ENCODE results near the gene ATPAF1.
"Not testable (repeated sequence)": the region's sequence is repeated elsewhere in the genome, so short reads cannot be mapped to it uniquely, and the experiment has no call there.

The ATPAF1 gene

DNA sequence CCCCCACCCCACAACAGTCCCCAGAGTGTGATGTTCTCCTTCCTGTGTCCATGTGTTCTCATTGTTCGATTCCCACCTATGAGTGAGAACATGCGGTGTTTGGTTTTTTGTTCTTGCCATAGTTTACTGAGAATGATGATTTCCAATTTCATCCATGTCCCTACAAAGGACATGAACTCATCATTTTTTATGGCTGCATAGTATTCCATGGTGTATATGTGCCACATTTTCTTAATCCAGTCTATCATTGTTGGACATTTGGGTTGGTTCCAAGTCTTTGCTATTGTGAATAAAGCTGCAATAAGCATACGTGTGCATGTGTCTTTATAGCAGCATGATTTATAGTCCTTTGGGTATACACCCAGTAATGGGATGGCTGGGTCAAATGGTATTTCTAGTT lies 17.0 kb downstream of the ATPAF1 start:
- not testable (repeated sequence) for DNase-seq (ENCODE audit: low read depth in 4 of 4, low spot score in 1 of 4)

DNA sequence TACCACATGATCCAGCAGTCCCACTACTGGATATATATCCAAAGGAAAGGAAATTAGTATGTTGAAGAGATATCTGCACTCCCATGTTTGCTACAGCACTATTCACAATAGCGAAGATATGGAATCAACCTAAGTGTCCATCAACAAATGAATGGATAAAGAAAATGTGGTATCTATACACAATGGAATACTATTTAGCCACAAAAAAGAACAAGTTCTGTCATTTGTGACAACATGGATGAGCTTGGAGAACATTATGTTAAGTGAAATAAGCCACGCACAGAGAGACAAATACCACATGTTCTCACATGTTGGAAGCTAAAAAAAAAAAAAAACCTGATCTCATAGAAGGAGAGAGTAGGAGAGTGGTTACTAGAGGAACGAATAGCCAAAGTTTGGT lies 17.7 kb downstream of the ATPAF1 start:
- no peak for DNase-seq (ENCODE audit: low read depth in 4 of 4, low spot score in 1 of 4)

DNA sequence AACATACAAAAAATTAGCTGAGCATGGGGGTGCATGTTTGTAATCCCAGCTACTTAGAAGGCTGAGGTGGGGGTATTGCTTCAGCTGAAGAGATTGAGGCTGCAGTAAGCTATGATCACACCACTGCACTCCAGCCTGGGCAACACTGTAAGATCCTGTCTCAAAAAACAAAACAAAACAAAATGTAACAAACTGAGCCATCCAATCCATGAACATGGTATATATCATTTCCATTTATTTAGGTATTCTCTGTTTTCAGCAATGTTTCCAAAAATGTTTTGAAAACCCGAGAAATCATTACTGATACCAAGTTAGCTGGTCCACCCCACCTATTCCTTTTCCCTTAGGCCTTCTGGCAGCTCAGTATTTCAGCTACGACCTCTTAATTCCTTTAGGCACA lies 18.4 kb downstream of the ATPAF1 start:
- no peak for DNase-seq (ENCODE audit: low read depth in 4 of 4, low spot score in 1 of 4)

DNA sequence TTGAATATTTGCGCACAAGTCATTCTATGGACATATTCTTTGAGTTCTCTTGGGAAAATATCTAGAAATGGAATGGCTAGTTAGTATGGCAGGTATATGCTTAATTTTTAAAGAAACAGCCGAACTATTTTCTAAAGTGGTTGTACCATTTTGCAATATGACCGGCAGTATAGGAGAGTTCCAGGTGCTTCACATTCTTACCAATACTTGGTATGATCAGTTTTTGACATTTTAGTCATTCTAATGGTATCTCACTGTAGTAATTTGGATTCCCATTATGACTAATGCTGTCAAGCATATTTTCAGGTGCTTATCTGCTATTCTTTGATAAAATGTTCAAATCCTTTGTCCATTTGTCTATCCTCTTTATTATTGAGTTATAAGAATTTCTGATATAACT lies 20.6 kb downstream of the ATPAF1 start:
- no peak for DNase-seq (ENCODE audit: low read depth in 4 of 4, low spot score in 1 of 4)

DNA sequence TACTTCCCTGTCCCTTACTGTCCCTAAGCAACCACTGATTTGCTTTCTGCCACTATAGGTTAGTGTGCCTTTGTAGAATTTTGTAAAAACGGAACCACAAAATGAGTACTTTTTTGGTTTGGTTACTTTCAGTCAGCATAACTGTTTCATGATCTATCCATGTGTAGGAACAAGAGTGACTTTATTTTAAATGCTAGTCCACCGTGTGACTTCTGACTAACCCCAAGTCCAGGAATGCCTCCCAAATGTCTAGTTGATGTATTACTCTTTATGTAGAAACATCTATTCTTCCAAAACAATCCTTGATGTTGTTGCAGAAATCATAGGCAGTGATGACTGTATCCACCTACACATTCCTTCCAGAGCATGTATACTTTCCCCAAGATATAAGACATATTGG lies 21.3 kb downstream of the ATPAF1 start:
- no peak for DNase-seq (ENCODE audit: low read depth in 4 of 4, low spot score in 1 of 4)

DNA sequence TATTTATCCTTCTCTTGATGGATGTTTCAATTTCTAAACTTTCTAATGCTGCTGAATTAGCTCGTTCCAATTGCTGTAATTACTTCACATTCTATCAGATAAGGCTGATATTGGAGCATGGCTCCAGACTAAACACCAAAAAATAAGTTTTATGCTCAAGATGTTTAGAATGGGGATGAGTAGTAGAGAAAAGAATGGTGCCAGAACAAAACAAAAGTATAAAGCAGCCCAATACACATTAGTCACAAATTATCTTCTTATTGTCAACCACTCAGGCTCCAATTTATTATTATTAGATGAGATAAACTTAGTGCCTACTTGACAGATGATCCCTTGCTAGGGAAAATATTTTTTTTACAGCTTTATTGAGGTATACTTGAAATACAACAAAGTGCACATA lies 21.8 kb downstream of the ATPAF1 start:
- no peak for DNase-seq (ENCODE audit: low read depth in 4 of 4, low spot score in 1 of 4)

DNA sequence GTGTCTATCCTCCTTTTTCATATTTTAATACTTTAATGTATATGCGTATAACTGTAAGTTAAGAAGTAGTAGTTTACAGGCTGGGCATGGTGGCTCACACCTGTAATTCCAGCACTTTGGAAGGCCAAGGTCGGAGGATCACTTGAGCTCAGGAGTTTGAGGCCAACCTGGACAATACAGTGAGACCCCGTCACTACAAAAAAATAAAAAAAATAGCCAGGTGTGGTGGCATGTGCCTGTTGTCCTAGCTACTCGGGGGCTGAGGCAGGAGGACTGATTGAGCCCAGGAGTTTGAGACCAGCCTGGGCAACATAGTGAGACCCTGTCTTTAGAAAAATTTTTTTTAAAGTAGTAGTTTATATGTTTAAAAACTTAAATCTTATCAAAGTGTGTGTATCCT lies 22.3 kb downstream of the ATPAF1 start:
- no peak for DNase-seq (ENCODE audit: low read depth in 4 of 4, low spot score in 1 of 4)

DNA sequence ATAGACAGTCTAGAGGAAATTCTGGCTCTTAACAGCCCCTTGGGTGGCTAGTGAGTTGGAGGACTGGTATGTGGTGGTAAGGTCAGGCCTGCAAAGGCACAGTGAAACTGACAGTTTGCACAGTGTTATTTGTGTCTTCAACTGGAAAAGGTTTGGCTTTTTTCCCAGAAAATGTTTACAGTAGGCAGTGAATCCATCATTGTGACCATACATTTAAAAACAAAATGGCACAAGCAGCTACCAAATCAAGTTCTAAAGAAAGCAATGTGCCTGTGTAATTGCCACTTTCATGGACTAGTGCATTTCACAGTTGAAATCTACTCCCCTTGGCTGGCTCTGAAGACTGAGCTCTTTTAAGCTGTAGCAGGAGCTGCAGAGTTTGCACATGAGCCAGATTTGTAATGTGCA lies 24.8 kb downstream of the ATPAF1 start:
- DNase-seq (ENCODE audit: low read depth in 4 of 4, low spot score in 1 of 4) = no peak

DNA sequence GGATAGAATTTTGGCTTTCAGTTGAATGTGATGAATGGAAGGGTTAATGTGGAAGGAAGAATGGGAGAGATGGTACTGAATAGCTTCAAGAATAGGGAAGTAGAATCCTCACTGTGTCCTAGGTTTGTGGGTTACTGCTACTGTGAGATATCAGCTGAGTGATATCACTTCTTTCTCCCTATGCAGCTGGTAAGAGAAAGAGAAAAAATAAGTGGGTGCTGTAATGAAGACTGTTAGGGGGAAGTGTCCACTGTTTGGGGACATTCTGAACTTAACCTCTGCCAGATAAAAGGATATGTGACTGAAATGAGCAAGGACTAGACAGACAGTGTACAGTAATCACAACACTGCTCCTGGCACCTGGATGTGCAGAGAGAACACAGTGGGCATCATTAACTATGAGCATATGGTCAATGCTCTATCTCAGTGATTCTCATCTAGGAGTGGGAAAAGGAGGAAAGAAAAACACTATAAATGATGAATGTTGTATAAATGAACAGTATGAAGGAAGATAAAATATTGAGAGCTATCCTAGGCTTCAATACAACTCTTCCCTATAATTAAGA lies 26.0 kb downstream of the ATPAF1 start:
- no peak for DNase-seq (ENCODE audit: low read depth in 4 of 4, low spot score in 1 of 4)

DNA sequence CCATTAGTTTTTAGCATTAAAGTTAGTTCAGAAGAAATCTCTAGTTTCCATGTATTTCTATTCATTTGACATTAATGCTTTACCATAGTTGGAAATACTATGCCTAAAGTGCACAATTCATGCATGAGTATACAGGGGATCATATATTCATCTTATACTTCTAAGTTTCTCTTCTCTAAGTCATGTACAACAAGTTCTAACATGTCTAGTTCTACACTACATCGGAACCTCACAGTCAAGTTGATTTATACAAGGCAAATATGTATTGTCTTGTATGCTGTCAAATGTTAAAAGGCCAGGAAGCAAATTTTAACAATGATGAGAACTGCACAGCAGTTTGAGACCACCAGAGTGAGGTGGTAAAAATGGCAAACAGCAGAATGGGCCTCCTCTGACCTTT lies 28.6 kb downstream of the ATPAF1 start:
- no peak for DNase-seq (ENCODE audit: low read depth in 4 of 4, low spot score in 1 of 4)

DNA sequence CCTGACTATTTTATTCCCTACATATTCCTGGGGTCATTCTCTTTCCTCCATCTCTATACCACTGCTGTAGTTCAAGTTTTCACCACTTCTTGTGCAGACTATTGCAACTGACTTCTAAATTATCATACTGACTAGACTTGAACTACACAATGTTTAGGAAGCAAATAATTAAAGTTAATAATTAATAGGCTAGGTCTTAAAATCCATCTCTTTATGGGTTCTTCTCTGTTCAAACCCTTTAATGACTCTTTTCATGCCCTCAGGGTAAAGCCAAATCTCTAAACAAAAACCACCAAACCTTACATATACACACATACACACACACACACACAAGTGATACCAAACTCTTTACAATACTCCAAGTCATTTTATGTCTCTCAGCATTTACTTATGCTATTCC lies 29.2 kb downstream of the ATPAF1 start:
- no peak for DNase-seq (ENCODE audit: low read depth in 4 of 4, low spot score in 1 of 4)

DNA sequence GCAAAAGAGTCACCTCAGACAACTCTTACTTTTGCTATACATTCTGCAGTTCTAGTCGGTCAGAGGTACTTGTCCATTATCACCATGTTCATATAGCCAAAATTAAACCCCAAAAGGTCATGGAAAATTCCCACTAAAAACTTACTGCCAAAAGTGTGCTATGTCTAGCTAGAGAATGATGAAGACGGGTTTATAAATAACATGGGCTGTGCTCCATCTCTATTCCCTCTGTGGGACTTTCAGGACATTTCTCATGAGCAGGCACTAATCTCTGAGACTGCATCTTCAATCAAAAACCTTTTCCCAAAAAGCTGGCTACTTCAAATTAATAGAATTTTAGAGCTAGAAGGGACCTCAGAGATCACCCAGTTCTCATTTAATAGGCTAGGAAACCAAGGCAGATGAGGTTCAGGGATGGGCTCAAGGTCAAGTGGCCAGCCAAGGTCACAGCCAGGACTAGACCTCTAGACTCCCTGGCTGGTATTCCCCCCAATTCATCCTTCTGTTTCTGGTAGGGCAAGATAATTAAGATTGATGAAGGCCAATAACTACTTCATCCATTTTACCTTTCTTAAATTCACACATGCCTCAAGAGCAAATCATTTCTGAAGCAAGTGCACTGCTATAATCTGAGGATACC lies 30.6 kb downstream of the ATPAF1 start:
- no peak for DNase-seq (ENCODE audit: low read depth in 4 of 4, low spot score in 1 of 4)

DNA sequence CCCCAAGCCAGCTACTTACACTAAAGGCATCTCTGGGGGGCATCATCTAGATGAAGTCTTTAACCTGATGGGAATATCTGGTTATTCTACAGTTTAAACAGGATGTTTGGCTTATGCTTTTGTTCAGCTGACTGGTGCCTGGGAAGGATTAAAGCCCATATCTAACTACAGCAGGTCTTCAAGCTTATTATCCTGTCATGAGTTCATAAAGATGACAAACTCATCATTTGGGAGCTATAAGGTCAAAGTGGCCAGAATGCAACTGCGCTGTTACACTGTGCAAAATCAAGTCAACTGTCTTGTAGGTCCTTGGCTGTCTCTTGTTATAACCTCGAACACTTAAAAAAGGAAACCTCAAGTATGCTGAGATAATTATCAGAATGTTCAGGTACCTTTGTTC lies 33.0 kb downstream of the ATPAF1 start:
- no peak for DNase-seq (ENCODE audit: low read depth in 4 of 4, low spot score in 1 of 4)

DNA sequence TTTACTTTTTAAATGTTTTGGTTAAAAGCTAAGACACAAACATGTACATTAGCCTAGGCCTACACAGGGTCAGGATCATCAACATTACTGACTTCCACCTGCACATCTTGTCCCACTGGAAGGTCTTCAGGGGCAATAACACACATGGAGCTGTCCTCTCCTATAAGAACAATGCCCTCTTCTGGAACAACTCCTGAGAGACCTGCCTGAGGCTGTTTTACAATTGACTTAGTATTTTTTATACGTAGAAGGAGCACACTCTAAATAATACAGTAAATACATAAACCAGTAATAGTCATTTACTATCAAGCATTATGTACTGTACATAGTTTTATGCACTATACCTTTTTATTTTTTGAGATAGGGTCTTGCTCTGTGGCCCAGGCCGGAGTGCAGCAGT lies 37.4 kb downstream of the ATPAF1 start:
- DNase-seq (ENCODE audit: low read depth in 4 of 4, low spot score in 1 of 4) = no peak

DNA sequence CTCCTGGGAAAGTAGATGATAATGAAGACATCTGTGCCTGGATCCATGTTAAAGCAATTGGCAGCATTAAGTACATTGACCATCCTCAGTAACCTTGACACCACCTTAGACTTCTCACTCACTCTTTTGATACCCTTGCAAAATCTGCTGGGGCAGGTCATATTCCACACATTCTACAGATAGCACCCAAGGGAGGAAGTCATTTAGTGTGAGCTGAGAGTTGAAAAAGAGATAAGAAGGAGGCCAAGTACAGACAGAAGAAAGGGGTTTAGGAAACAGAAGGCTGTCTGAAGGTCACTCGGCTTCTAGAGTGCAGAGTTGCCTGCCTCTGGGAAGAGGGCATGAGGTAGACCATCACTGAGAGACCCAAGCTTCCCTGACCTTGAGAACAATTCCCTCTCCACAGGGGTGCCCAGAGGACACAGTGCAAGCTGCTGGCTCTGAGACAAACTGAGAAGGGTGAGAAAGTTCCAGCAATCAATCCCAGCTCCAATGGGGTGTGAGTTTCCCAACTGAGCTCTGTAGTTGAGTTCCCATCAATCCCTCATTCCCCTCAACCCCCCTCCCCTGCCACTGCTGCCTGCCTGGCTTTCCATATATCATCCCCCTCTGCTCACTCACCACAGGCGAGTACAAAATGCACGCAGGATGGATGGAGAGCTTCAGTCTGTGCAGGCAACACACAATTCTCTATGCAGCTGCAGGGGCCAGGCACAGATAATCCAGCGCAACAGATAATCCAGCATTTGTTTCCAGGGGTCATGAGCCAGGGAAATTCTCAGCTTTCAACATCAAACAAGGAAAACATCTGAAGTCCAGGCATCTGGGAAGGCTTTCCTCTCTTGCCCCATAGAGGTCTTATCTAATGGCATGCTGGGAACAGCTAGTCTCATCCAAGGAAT lies 44.2 kb downstream of the ATPAF1 start:
- DNase-seq (ENCODE audit: low read depth in 4 of 4, low spot score in 1 of 4) = no peak

DNA sequence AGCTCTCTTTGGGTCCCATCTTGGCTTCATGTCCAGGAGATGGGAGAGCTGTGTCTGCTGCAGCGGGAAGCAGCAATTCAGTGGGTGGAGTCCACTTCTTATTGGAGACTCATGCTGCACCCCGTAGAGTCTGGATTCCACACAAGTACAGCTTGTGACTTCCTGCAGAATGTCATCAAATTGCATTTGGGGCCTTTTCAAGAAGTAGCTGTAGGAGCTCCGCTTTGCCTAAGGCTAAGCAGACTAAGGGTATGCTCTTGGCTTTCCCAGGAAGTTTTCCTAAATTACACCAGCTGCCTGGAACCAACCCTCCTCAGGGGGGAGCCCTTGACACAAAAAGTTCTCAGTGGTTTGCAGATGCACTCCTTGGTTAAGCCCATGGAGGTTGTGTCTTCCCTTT lies 45.8 kb downstream of the ATPAF1 start:
- no peak for DNase-seq (ENCODE audit: low read depth in 4 of 4, low spot score in 1 of 4)

DNA sequence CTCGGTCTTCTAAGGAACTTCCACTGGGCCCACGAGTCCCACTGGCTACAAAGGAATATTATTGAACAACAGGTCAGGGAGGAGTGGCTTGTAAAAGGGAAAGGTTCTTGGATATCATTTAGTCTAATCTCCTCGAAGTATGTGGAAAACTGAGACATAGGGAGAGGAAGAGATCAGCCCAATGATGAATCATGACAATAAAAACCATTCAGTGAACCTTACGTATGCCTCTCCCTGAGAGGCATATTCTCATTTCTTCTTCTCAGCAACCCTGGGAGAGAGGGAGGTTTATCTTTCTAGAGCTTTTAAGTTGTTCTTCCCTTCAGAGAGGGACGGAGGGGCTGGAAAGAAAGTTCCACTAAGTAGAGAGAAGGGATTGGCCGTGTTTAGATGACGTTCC lies 46.2 kb downstream of the ATPAF1 start:
- DNase-seq (ENCODE audit: low read depth in 4 of 4, low spot score in 1 of 4) = no peak

DNA sequence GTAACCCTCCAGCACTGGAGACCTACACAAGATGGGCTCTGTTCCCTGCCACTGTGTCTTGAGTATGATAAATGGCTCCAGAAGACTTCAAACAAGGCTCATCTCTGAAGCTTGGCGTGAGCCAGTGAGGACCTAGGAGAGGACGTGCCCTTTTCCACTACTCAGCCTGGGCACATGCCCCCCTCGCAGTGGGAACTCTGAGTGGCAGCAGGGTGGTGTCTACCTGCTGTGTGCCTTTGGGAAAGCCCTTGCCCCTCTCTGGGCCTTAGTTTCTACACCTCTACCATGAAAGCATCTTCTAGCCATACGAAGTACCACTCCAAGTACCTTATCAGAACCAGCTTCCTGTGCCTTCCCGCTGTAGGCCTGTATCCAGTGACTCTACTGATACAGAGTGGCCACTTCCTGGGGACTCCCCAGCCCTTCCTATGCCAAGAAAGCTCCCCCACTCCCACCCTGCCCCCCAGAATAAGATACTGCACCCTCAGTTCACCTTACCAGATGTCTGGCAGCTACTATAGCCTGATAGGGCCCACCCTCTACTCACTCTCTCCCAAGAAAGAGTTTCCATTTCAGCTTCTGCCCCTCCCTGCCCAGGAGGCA lies 48.4 kb downstream of the ATPAF1 start:
- DNase-seq (ENCODE audit: low read depth in 4 of 4, low spot score in 1 of 4) = no peak

DNA sequence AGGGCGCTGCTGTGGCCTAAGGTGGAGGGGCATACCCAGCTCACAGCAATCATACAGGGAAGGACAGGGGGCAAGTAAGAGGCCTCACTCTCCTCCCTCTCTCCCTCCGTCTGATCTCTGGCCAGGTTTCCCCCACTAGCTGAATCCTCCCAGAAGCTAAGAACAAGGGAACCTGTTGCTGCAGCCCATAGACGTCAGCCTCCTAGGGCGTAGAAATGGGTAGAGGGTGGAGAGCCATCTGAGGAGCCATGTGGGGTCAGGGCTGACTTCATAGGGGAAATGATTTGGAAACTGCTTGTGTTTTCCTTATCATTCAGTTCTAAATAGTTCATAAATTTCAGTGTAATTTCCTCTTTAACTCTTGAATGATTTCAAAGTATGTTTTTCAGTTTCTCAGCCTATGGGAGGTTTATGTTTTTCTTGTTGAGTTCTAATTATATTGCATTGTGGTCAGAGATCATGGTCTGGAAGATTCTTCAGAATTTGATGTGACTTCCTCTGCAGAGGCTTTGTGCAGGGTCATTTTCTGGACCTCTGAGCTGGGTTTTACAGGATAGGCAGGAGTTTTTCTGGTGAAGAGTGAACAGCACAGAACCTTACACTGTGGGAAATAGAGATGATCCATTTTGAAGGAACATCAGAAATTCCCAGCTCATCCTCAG lies 49.3 kb downstream of the ATPAF1 start:
- DNase-seq (ENCODE audit: low read depth in 4 of 4, low spot score in 1 of 4) = no peak

DNA sequence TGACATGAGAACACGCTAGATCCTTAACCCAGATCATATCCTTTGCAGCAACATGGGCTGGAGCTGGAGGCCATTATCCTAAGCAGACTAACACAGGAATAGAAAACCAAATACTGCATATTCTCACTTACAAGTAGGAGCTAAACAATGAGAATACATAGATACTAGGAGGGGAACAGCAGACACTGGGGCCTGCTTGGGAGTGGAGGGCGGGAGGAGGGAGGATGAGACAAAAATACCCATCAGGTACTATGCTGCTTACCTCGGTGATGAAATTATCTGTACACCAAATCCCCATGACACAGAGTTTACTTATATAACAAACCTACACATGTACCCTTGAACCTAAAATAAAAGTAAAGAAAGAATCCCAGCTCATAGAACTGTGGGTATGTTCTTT lies 50.3 kb downstream of the ATPAF1 start:
- DNase-seq (ENCODE audit: low read depth in 4 of 4, low spot score in 1 of 4) = no peak

DNA sequence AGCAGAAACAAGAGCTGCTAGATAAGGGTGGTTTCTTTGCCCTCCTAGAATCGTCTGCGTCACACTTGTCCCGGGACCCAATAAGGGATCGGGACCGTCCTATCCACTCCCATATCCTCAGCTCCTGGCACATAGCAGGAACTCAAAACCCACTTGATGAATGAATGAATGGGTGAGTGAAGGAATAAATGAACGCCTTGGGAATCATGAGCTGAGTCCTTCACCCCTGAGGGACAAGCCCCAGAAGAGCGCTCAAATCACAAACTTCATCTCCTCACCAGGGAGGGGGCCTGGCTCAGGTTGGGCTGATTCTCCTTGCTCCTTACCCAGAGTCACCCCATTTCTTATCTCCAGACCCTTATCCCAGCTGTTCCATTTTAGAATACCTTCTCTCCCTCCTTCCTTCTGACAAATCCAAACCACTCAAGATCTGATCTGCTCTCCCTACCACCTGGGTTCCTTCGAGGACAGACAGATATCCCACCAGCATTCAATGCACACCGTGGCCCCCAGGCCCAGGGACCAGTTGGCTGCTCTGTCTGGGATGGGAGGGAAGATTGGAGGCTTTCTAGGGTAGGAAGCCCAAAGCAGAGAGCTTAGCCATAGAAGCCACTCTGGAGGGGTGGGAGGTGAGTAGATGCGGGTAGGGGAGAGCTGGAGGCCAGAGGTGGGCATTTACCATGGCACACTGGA lies 50.9 kb downstream of the ATPAF1 start:
- DNase-seq (ENCODE audit: low read depth in 4 of 4, low spot score in 1 of 4) = no peak
